Fibroblast of pulmonary artery (primary cell): ENCODE results near the gene SPAG9.
"Not testable (repeated sequence)": the region's sequence is repeated elsewhere in the genome, so short reads cannot be mapped to it uniquely, and the experiment has no call there.

Experiments
- DNase-seq: peaks from one replicate; pipeline ENCODE4 v3.0.0-alpha.2; 2010; ENCODE audit warnings: low read depth
- H3K4me3 ChIP-seq: replicated peaks from 2 replicates; pipeline ENCODE4 v1.5.1; 2011; ENCODE audit warnings: low read depth, mild to moderate bottlenecking, control low read depth, low read length, moderate library complexity
- CTCF ChIP-seq: IDR thresholded peaks from 2 replicates; pipeline ENCODE4 v1.5.1; 2011; ENCODE audit warnings: mild to moderate bottlenecking, control low read depth, low read length, inconsistent platforms; ENCODE audit errors: missing control alignments

The SPAG9 gene

GRCh38 chr17:51083981-51084380 lies 36.7 kb downstream of the SPAG9 start:
- no peak overlapping the region for H3K4me3 ChIP-seq
- no peak for TF ChIP-seq CTCF
- no peak for DNase-seq

- DNase-seq, H3K4me3 ChIP-seq: not testable (repeated sequence)
These were observed 37.3 kb downstream of the SPAG9 start for GRCh38 chr17:51083364-51083763.

- H3K4me3 ChIP-seq = no peak overlapping the region
- peak; percentile 42 for DNase-seq
- TF ChIP-seq CTCF = no peak
These were observed 41.6 kb downstream of the SPAG9 start for GRCh38 chr17:51079049-51079448.

GRCh38 chr17:51078009-51078592 lies 42.6 kb downstream of the SPAG9 start:
- no peak for TF ChIP-seq CTCF
- no peak for DNase-seq
- H3K4me3 ChIP-seq = no peak overlapping the region

- no peak for TF ChIP-seq CTCF
- DNase-seq = no peak
- H3K4me3 ChIP-seq = no peak overlapping the region
These were observed 43.8 kb downstream of the SPAG9 start for GRCh38 chr17:51076821-51077220.

GRCh38 chr17:51071556-51071955 lies 49.1 kb downstream of the SPAG9 start:
- no peak for DNase-seq
- TF ChIP-seq CTCF = no peak
- H3K4me3 ChIP-seq = no peak overlapping the region

GRCh38 chr17:51065466-51065865 lies 55.2 kb downstream of the SPAG9 start:
- TF ChIP-seq CTCF = no peak
- H3K4me3 ChIP-seq = no peak overlapping the region
- DNase-seq = no peak
